Vagina (tissue), 2 donors: ENCODE measurements around the gene CALML4. TPM values are rescaled to one million over a fixed set of nuclear protein-coding genes. Genes with fewer than 3 reads are reported as not detected.

Experiments
- DNase-seq, 2 donors: peaks; one replicate each; pipeline ENCODE4 v3.0.0-alpha.2; 2017; ENCODE audit errors: extremely low spot score in 2 of 2
- H3K27ac ChIP-seq: fragments of 200-600 bp; sonication (generic); one replicate; pipeline ENCODE4 v1.5.1; 2019
- H3K27me3 ChIP-seq: fragments of 200-600 bp; sonication (generic); one replicate; pipeline ENCODE4 v1.5.1; 2019
- H3K36me3 ChIP-seq, 2 donors: fragments of 200-600 bp; sonication (generic); one replicate each; pipeline ENCODE4 v1.5.1; 2017 to 2019
- H3K4me1 ChIP-seq: fragments of 200-600 bp; sonication (generic); one replicate; pipeline ENCODE4 v1.5.1; 2019
- H3K4me3 ChIP-seq, 2 donors: fragments of 200-600 bp; sonication (generic); 1 replicate in 1 of 2; 2 replicates in 1 of 2; pipeline ENCODE4 v1.5.1; 2016 to 2019
- H3K9me3 ChIP-seq: fragments of 200-600 bp; sonication (generic); one replicate; pipeline ENCODE4 v1.5.1; 2019
- CTCF ChIP-seq, 3 experiments: fragments of 450-650 bp in 2 of 3; fragments of 200-600 bp in 1 of 3; sonication (generic) in 1 of 3; IDR thresholded peaks; one replicate each; pipeline ENCODE4 v1.5.1; 2017 to 2019; ENCODE audit warnings: antibody characterized with exemption in 3 of 3, mild to moderate bottlenecking in 2 of 3, moderate library complexity in 2 of 3
- POLR2A ChIP-seq, 2 donors: fragments of 450-650 bp; IDR thresholded peaks; one replicate each; pipeline ENCODE4 v1.6.1; 2017; ENCODE audit warnings: antibody characterized with exemption in 2 of 2, mild to moderate bottlenecking in 2 of 2, moderate library complexity in 2 of 2
- POLR2AphosphoS5 ChIP-seq, 2 donors: sonication (generic); formaldehyde crosslinking; IDR thresholded peaks; one replicate each; pipeline ENCODE4 v1.9.0; 2017; ENCODE audit warnings: antibody characterized with exemption in 2 of 2, mild to moderate bottlenecking in 2 of 2, low read depth in 1 of 2; ENCODE audit not compliant: insufficient read depth in 1 of 2
- intact Hi-C: fragments of 100-400 bp; cut with DNase I; formaldehyde crosslinking; loops from one replicate; pipeline ENCODE4 v1.15.1; 2023
- total RNA-seq: library from RNA; depleted of rRNA; stranded (reverse); fragments of >200 nt; gene quantifications from one replicate; pipeline ENCODE4 v1.2.3, GENCODE V29; 2016

Gene CALML4
- total RNA-seq, 1 donor from 2014 or later = 6.1 TPM

DNA sequence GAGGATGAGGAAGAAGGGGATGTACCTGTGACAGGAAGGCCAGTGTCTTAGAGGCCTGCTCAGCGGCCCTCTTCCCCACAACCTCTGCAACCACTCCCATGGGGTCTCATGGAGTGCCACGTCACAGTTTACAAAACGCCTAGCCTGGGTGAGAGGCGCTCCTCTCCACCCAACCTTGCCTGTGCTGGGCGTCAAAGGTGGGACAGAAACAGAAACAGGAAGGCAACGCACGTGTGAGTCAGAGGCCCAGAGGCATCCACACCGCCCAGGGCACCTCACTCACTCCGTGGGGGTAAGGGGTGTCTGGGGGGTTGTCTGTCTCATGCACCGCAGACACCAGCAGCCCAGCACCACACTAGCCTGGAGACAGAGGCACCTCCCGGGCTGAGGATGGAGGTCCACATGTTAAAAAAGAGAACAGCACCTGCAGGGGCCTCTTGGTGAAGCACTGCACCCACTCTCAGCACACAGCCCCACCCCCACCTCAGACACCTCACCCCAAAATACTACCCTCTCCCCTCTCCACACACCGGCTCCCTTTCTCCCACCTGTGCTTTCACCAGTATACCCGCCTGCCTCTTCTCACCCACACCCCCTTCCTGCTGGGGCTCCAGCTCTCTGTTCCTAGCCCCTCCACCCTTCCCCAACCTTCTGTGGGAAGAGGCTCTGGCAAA is 4.7 kb upstream of the CALML4 start:
- H3K4me1 ChIP-seq = peaks cover 30% of the 10 kb centered on the region
- no peak overlapping the region for H3K27ac ChIP-seq
- H3K9me3 ChIP-seq = no peaks in the 10 kb centered on the region
- no peak overlapping the region for H3K4me3 ChIP-seq
- TF ChIP-seq POLR2AphosphoS5 (IDR thresholded peaks at IDR 0.05; ENCODE audit: insufficient read depth in 1 of 2, low read depth in 1 of 2) = no peak
- no peak for TF ChIP-seq POLR2A (IDR thresholded peaks at IDR 0.05)
- no peak for TF ChIP-seq CTCF (IDR thresholded peaks at IDR 0.05)
- DNase-seq = peak in 1 of 2 donors; percentile 80
- no peaks in the 10 kb centered on the region for H3K27me3 ChIP-seq
- intact Hi-C loops = no loop called here
- H3K36me3 ChIP-seq = no peaks in the 10 kb centered on the region

DNA sequence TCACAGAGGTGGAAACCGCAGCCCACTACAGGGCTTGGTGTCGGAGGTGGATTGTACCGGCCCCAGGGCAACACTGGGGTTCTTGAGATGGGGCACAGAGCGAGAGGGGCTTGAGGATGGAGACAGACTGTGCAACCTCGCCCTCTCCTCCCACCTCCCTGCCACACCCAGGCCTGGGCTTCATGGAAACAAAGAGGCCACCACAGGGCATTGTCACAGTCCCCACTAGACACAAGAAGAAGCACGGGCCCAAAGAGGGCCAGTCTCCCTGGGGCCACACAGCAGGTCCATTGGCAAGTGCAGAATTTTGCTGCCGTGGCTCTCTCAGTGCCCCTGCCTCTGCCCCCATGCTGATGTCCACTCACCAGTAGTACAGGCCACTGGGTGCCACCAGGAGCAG is 4.1 kb upstream of the CALML4 start:
- H3K4me1 ChIP-seq = peaks cover 36% of the 10 kb centered on the region
- H3K36me3 ChIP-seq = no peaks in the 10 kb centered on the region
- no peaks in the 10 kb centered on the region for H3K9me3 ChIP-seq
- TF ChIP-seq POLR2A (IDR thresholded peaks at IDR 0.05) (no peak), CTCF (IDR thresholded peaks at IDR 0.05) (no peak), POLR2AphosphoS5 (IDR thresholded peaks at IDR 0.05; ENCODE audit: insufficient read depth in 1 of 2, low read depth in 1 of 2) (no peak)
- intact Hi-C loops = no loop called here
- DNase-seq = no peak
- no peak overlapping the region for H3K4me3 ChIP-seq
- H3K27me3 ChIP-seq = no peaks in the 10 kb centered on the region
- H3K27ac ChIP-seq = no peak overlapping the region

GRCh38 chr15:68208636-68209240 is 3.6 kb upstream of the CALML4 start:
- intact Hi-C loops = no loop called here
- no peak for DNase-seq

DNA sequence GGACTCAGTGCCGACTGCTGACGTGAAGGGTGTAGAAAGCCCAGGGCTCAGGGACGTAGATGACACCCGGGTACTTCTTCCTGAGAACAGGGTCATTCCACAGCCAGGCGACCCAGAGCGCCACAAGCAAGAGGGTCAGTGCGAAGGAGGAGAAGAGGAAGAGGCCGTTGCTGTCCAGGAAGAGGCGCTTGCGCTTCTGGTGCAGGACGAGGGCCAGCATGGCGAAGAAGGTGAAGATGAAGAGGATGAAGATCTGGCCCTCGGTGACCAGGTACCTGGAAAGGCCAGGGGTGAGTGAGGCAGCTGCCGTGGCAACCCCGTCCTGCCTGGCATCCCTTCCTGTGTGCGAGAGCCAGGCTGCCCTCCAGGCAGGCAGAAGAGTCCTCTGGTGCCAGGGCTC is 3.0 kb upstream of the CALML4 start:
- Histone ChIP-seq H3K36me3 (no peaks in the 10 kb centered on the region), H3K4me1 (peaks cover 45% of the 10 kb centered on the region), H3K9me3 (no peaks in the 10 kb centered on the region), H3K27ac (no peak overlapping the region), H3K27me3 (no peaks in the 10 kb centered on the region), H3K4me3 (no peak overlapping the region)
- DNase-seq = no peak
- TF ChIP-seq POLR2A (IDR thresholded peaks at IDR 0.05) (no peak), CTCF (IDR thresholded peaks at IDR 0.05) (no peak), POLR2AphosphoS5 (IDR thresholded peaks at IDR 0.05; ENCODE audit: insufficient read depth in 1 of 2, low read depth in 1 of 2) (no peak)
- intact Hi-C loops = no loop called here

More at GRCh38 chr15:68208636-68209240, 3.6 kb upstream of the CALML4 start:
- no peaks in the 10 kb centered on the region for H3K9me3 ChIP-seq
- H3K4me3 ChIP-seq = no peak overlapping the region
- no peak overlapping the region for H3K27ac ChIP-seq
- peaks cover 41% of the 10 kb centered on the region for H3K4me1 ChIP-seq
- TF ChIP-seq POLR2A (IDR thresholded peaks at IDR 0.05) (no peak), CTCF (IDR thresholded peaks at IDR 0.05) (no peak), POLR2AphosphoS5 (IDR thresholded peaks at IDR 0.05; ENCODE audit: insufficient read depth in 1 of 2, low read depth in 1 of 2) (no peak)
- H3K36me3 ChIP-seq = no peaks in the 10 kb centered on the region
- no peaks in the 10 kb centered on the region for H3K27me3 ChIP-seq
